Neuronal stem cell (in vitro differentiated cells): ENCODE measurements around the gene CLDND1.

ENCODE experiments used
- DNase-seq: peaks from one replicate; pipeline ENCODE4 v3.0.0-alpha.2; 2013; ENCODE audit warnings: low spot score
- H2AFZ ChIP-seq: one replicate; pipeline ENCODE4 v1.6.1; 2013; ENCODE audit warnings: mild to moderate bottlenecking, low read length, inconsistent platforms
- H2AK5ac ChIP-seq: 2 replicates; pipeline ENCODE4 v1.6.1; 2013; ENCODE audit warnings: low read depth, mild to moderate bottlenecking, inconsistent platforms, low read length, moderate library complexity, mixed read lengths
- H2BK120ac ChIP-seq: 2 replicates; pipeline ENCODE4 v1.6.1; 2013; ENCODE audit warnings: low read depth, mild to moderate bottlenecking, inconsistent platforms, low read length, moderate library complexity, mixed read lengths
- H2BK12ac ChIP-seq: one replicate; pipeline ENCODE4 v1.6.1; 2013; ENCODE audit warnings: low read length, inconsistent platforms
- H2BK15ac ChIP-seq: 2 replicates; pipeline ENCODE4 v1.6.1; 2013; ENCODE audit warnings: mild to moderate bottlenecking, low read length, inconsistent platforms, mixed read lengths
- H2BK5ac ChIP-seq: one replicate; pipeline ENCODE4 v1.6.1; 2013; ENCODE audit warnings: inconsistent platforms, mild to moderate bottlenecking, low read length, moderate library complexity
- H3K14ac ChIP-seq: one replicate; pipeline ENCODE4 v1.6.1; 2013; ENCODE audit warnings: low read length, inconsistent platforms
- H3K18ac ChIP-seq: 2 replicates; pipeline ENCODE4 v1.6.1; 2013; ENCODE audit warnings: low read length, inconsistent platforms
- H3K23ac ChIP-seq: 2 replicates; pipeline ENCODE4 v1.6.1; 2013; ENCODE audit warnings: low read depth, mild to moderate bottlenecking, mixed read lengths, low read length, inconsistent platforms; ENCODE audit not compliant: poor library complexity
- H3K27ac ChIP-seq: replicated peaks from 3 replicates; pipeline ENCODE4 v1.5.1; 2013; ENCODE audit warnings: low read length, inconsistent platforms
- H3K27me3 ChIP-seq, 3 experiments: 2 replicates each; pipeline ENCODE4 v1.6.1; 2013; ENCODE audit warnings: low read length in 3 of 3, mild to moderate bottlenecking in 2 of 3, inconsistent platforms in 1 of 3, low read depth in 1 of 3, mixed read lengths in 1 of 3, moderate library complexity in 1 of 3; ENCODE audit not compliant: control insufficient read depth in 3 of 3, insufficient read depth in 3 of 3
- H3K36me3 ChIP-seq, 2 donors: replicated peaks in 1 of 2; 2 replicates each; pipeline ENCODE4 v1.6.1; 2013; ENCODE audit warnings: low read length in 2 of 2; ENCODE audit not compliant: control insufficient read depth in 2 of 2, insufficient read depth in 2 of 2
- H3K4ac ChIP-seq: 2 replicates; pipeline ENCODE4 v1.6.1; 2013; ENCODE audit warnings: inconsistent platforms, mild to moderate bottlenecking, low read length, moderate library complexity
- H3K4me1 ChIP-seq, 2 donors: 1 replicate in 1 of 2; 2 replicates in 1 of 2; pipeline ENCODE4 v1.6.1; 2013; ENCODE audit warnings: low read length in 2 of 2, low read depth in 1 of 2; ENCODE audit not compliant: control insufficient read depth in 2 of 2, insufficient read depth in 1 of 2
- H3K4me2 ChIP-seq: one replicate; pipeline ENCODE4 v1.6.1; 2013; ENCODE audit warnings: mild to moderate bottlenecking, low read length, inconsistent platforms; ENCODE audit not compliant: insufficient read depth, poor library complexity, severe bottlenecking
- H3K4me3 ChIP-seq, 2 donors: 2 replicates each; pipeline ENCODE4 v1.5.1; 2013; ENCODE audit warnings: low read length in 2 of 2, mild to moderate bottlenecking in 2 of 2, inconsistent platforms in 1 of 2, moderate library complexity in 1 of 2
- H3K79me1 ChIP-seq: one replicate; pipeline ENCODE4 v1.6.1; 2013; ENCODE audit warnings: low read depth, mild to moderate bottlenecking, inconsistent platforms, low read length, moderate library complexity
- H3K9ac ChIP-seq: one replicate; pipeline ENCODE4 v1.6.1; 2013; ENCODE audit warnings: mild to moderate bottlenecking, low read depth, low read length, inconsistent platforms; ENCODE audit not compliant: poor library complexity
- H3K9me3 ChIP-seq, 2 donors: replicated peaks in 1 of 2; 2 replicates each; pipeline versions ENCODE3 to v1.6.1; 2013; ENCODE audit warnings: low read length in 2 of 2, mild to moderate bottlenecking in 2 of 2, inconsistent platforms in 1 of 2, low read depth in 1 of 2, mixed read lengths in 1 of 2, moderate library complexity in 1 of 2; ENCODE audit not compliant: control insufficient read depth in 2 of 2, insufficient read depth in 1 of 2
- H4K8ac ChIP-seq: one replicate; pipeline ENCODE4 v1.6.1; 2013; ENCODE audit warnings: low read depth, mild to moderate bottlenecking, inconsistent platforms, low read length, moderate library complexity
- H4K91ac ChIP-seq: one replicate; pipeline ENCODE4 v1.6.1; 2013; ENCODE audit warnings: low read length, low read depth, mild to moderate bottlenecking, inconsistent platforms; ENCODE audit not compliant: poor library complexity
- WGBS, 2 donors: extraction: QIAGEN DNeasy Blood & Tissue Kit; methylation state at CpG; one replicate each; pipeline ENCODE4 v1.1.7; 2013; ENCODE audit warnings: missing lambda C conversion rate in 2 of 2, mixed read lengths in 1 of 2; ENCODE audit not compliant: insufficient read length in 2 of 2, insufficient replicate concordance in 1 of 2; ENCODE audit errors: extremely low coverage in 2 of 2; 5-methylcytosine and 5-hydroxymethylcytosine counted together

Gene CLDND1

GRCh38 chr3:98534168-98534567 is 11.5 kb upstream of the CLDND1 start:
- no peak overlapping the region for H2BK120ac ChIP-seq
- H4K91ac ChIP-seq: no peak overlapping the region
- H3K27ac ChIP-seq: no peak overlapping the region
- H3K14ac ChIP-seq: no peak overlapping the region
- no peaks in the 10 kb centered on the region for H3K9me3 ChIP-seq
- no peak overlapping the region for H3K4me2 ChIP-seq
- H2BK12ac ChIP-seq: no peak overlapping the region
- no CpG with 5 or more reads among the region's 2 CpGs for WGBS, 2 donors
- H3K27me3 ChIP-seq: peaks cover 0 to 7% (median 4%) of the 10 kb centered on the region in 3 experiments
- peaks cover 0 to 3% of the 10 kb centered on the region in 2 donors for H3K4me1 ChIP-seq
- H4K8ac ChIP-seq: no peak overlapping the region
- H2BK15ac ChIP-seq: no peak overlapping the region
- H2AK5ac ChIP-seq: no peak overlapping the region
- DNase-seq: no peak
- H3K9ac ChIP-seq: no peak overlapping the region
- no peak overlapping the region for H3K23ac ChIP-seq
- no peak overlapping the region for H3K18ac ChIP-seq
- no peaks in the 10 kb centered on the region for H3K36me3 ChIP-seq
- no peaks in the 10 kb centered on the region for H3K79me1 ChIP-seq
- H3K4ac ChIP-seq: no peak overlapping the region
- no peak overlapping the region for H2BK5ac ChIP-seq
- no peak overlapping the region for H3K4me3 ChIP-seq
- no peak overlapping the region for H2AFZ ChIP-seq

GRCh38 chr3:98532709-98533571 is 10.2 kb upstream of the CLDND1 start:
- H3K4ac ChIP-seq: no peak overlapping the region
- WGBS, 2 donors: no CpG with 5 or more reads among the region's 6 CpGs

GRCh38 chr3:98532275-98532637 is 9.6 kb upstream of the CLDND1 start:
- Histone ChIP-seq H3K4ac (no peak overlapping the region), H3K9me3 (no peaks in the 10 kb centered on the region)
- no peak for DNase-seq

More at GRCh38 chr3:98532709-98533571, 10.2 kb upstream of the CLDND1 start:
- Histone ChIP-seq H4K91ac (no peak overlapping the region), H2BK15ac (no peak overlapping the region), H3K23ac (no peak overlapping the region), H3K27ac (no peak overlapping the region), H3K79me1 (no peaks in the 10 kb centered on the region), H2AK5ac (no peak overlapping the region), H3K18ac (no peak overlapping the region), H2BK12ac (no peak overlapping the region), H3K14ac (no peak overlapping the region), H3K36me3 (no peaks in the 10 kb centered on the region), H3K4me2 (no peak overlapping the region), H2BK5ac (no peak overlapping the region), H3K27me3 (peaks cover 0 to 7% (median 4%) of the 10 kb centered on the region in 3 experiments), H3K4me1 (peaks cover 3 to 6% of the 10 kb centered on the region in 2 donors), H2BK120ac (no peak overlapping the region), H3K9ac (no peak overlapping the region), H2AFZ (no peak overlapping the region), H3K4me3 (no peak overlapping the region), H4K8ac (no peak overlapping the region), H3K9me3 (no peaks in the 10 kb centered on the region)
- no peak for DNase-seq

GRCh38 chr3:98531622-98532274 is 9.0 kb upstream of the CLDND1 start, which contains the start of gene GPR15:
TSS of gene GPR15 (plus strand) at chr3:98531978. CDS start at chr3:98532034, 56 bp downstream.
- Histone ChIP-seq H2BK15ac (no peak within 1 kb of the TSS), H2AK5ac (no peak within 1 kb of the TSS), H3K4me1 (peaks cover 3 to 8% of the 10 kb centered on the region in 2 donors), H2AFZ (no peak within 1 kb of the TSS), H4K8ac (no peak within 1 kb of the TSS), H3K79me1 (no peaks in the 10 kb centered on the region), H3K27me3 (peaks cover 0 to 7% (median 4%) of the 10 kb centered on the region in 3 experiments), H3K14ac (no peak within 1 kb of the TSS), H3K9ac (no peak within 1 kb of the TSS), H3K27ac (no peak within 1 kb of the TSS), H3K23ac (no peak within 1 kb of the TSS), H3K4ac (no peak within 1 kb of the TSS), H2BK12ac (no peak within 1 kb of the TSS), H2BK5ac (no peak within 1 kb of the TSS), H4K91ac (no peak within 1 kb of the TSS), H3K36me3 (no peaks in the 10 kb centered on the region), H2BK120ac (no peak within 1 kb of the TSS), H3K18ac (no peak within 1 kb of the TSS), H3K4me2 (no peak within 1 kb of the TSS), H3K4me3 (no peak within 1 kb of the TSS), H3K9me3 (no peaks in the 10 kb centered on the region)
- no CpG with 5 or more reads among the region's 7 CpGs for WGBS, 2 donors
- no peak for DNase-seq

More at GRCh38 chr3:98532275-98532637, 9.6 kb upstream of the CLDND1 start:
- Histone ChIP-seq H3K23ac (no peak overlapping the region), H2AK5ac (no peak overlapping the region), H2BK15ac (no peak overlapping the region), H3K14ac (no peak overlapping the region), H3K4me3 (no peak overlapping the region), H3K36me3 (no peaks in the 10 kb centered on the region), H4K8ac (no peak overlapping the region), H2BK12ac (no peak overlapping the region), H3K18ac (no peak overlapping the region), H3K27ac (no peak overlapping the region), H3K79me1 (no peaks in the 10 kb centered on the region), H2BK120ac (no peak overlapping the region), H4K91ac (no peak overlapping the region), H3K4me2 (no peak overlapping the region), H3K27me3 (peaks cover 0 to 7% (median 4%) of the 10 kb centered on the region in 3 experiments), H2AFZ (no peak overlapping the region), H3K9ac (no peak overlapping the region), H3K4me1 (peaks cover 3 to 8% of the 10 kb centered on the region in 2 donors), H2BK5ac (no peak overlapping the region)
- no CpG with 5 or more reads among the region's 5 CpGs for WGBS, 2 donors
